ENCODE measurements around the gene STXBP3. TPM values are rescaled to one million over a fixed set of nuclear protein-coding genes. Genes with fewer than 3 reads are reported as not detected.

The STXBP3 gene
- total and polyA plus RNA-seq, 9 of the 15 experiments (the other 6 are each of a cell fraction or from before 2014, with no cell fraction given) = 32.5 to 52.5 (median 39.2) TPM

DNA sequence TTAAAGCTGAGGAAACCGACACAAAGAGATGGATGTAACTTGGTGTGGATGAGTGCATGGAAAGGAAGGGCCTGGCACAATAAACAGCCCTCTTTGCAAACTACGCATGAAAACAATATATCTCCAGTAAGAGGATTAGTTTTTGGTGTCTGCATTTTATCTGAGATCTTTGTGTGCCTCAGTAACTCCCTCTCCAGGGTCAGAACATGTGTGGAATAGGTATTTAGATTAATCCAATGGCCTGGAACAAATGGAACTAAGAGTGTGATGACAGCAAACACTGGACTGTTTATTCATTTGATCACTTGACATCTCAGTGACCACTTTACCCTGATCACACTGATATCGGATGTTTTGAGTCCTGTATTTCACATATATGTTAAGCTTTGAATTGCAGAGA lies 65.1 kb downstream of the STXBP3 start:
- intact Hi-C loops (cut with micrococcal nuclease) (loop anchor here (5.0 to 10.0 kb wide), 2 partner anchors 64 to 167 kb away; partner anchors contain the start of gene STXBP3), in situ Hi-C loops (cut with MboI) (no loop called here)
- H3K9ac ChIP-seq (ENCODE audit: insufficient read depth in 1 of 2, low read depth in 2 of 2, low read length in 2 of 2) = no peak overlapping the region
- no peaks in the 10 kb centered on the region for H3K27me3 ChIP-seq (ENCODE audit: control insufficient read depth in 2 of 2, insufficient read depth in 2 of 2, low read length in 2 of 2)
- H3K36me3 ChIP-seq (ENCODE audit: control insufficient read depth, insufficient read depth, low read length) = peaks cover 18% of the 10 kb centered on the region; the same call in 2 of the 3 replicates
- POLR2A ChIA-PET = interaction anchor here (0.5 kb wide), 1 partner anchor 22 kb away, joined by 3 read pairs; no protein-coding TSS in a partner anchor
- no peak overlapping the region for H2AFZ ChIP-seq (ENCODE audit: low read depth, low read length)
- FAIRE-seq (no peak), ATAC-seq (no peak), DNase-seq (ENCODE audit: extremely low read depth in 1 of 4, low spot score in 3 of 4) (no peak)
- no TSS peak for BruUV-seq (replicated peaks)
- no peaks in the 10 kb centered on the region for H3K79me2 ChIP-seq (ENCODE audit: control insufficient read depth, insufficient read depth, low read length)
- CTCF ChIA-PET (ENCODE audit: low intra/inter-chr PET ratio) = no interaction called here
- WGBS (ENCODE audit: insufficient coverage, low coverage, missing lambda C conversion rate) = 65% methylated on average over 3 of the region's 3 CpGs
- TF ChIP-seq MED1 (CRISPR knock-in tag; IDR thresholded peaks at IDR 0.05; ENCODE audit: borderline replicate concordance) (no peak), IFI16 (CRISPR knock-in tag; IDR thresholded peaks at IDR 0.05) (no peak), ZKSCAN8 (CRISPR knock-in tag; IDR thresholded peaks at IDR 0.05) (no peak), HDAC8 (tag; IDR thresholded peaks at IDR 0.05) (no peak)
- no peak overlapping the region for H3K4me3 ChIP-seq
- H4K20me1 ChIP-seq (replicated peaks; ENCODE audit: control insufficient read depth, insufficient read depth, low read length) = no peaks in the 10 kb centered on the region
- peaks cover 0 to 11% of the 10 kb centered on the region in 2 experiments; a peak in 3 of 5 replicates for H3K4me1 ChIP-seq (replicated peaks in 1 of 2; ENCODE audit: control insufficient read depth in 2 of 2, insufficient read depth in 2 of 2, low read length in 2 of 2)
- no peaks in the 10 kb centered on the region for H3K9me3 ChIP-seq (replicated peaks; ENCODE audit: control insufficient read depth, insufficient read depth, low read depth, low read length)
- H3K4me2 ChIP-seq (ENCODE audit: insufficient read depth, low read length) = no peak overlapping the region
- no peak overlapping the region for H3K27ac ChIP-seq (ENCODE audit: extremely low read depth, low read depth, low read length)
- no peaks in the 10 kb centered on the region for H3K9me1 ChIP-seq (ENCODE audit: control insufficient read depth, insufficient read depth, low read length)

DNA sequence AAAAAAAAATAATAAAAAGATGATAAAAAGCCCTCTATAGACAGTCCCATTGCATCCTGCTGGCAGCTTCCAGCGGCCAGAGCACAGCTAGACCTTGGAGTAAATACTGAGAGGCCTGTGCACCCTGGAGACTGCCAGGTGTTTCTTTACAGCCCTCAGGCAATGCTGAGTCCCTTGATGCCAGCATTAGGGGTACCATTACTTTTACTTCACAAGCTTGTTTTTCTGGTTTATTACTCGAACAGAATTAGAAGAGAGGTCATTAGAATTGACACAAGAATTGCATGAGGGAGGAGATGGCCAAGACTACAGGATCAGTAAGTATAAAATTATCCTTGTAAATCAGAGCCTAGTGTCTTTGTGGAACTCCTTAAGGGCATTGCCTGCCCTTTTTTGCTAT lies 66.9 kb downstream of the STXBP3 start:
- no TSS peak for BruUV-seq (replicated peaks)
- no peak overlapping the region for H3K9ac ChIP-seq (ENCODE audit: insufficient read depth in 1 of 2, low read depth in 2 of 2, low read length in 2 of 2)
- peaks cover 11% of the 10 kb centered on the region; the same call in 2 of the 3 replicates for H3K36me3 ChIP-seq (ENCODE audit: control insufficient read depth, insufficient read depth, low read length)
- TF ChIP-seq, protein P1, sequence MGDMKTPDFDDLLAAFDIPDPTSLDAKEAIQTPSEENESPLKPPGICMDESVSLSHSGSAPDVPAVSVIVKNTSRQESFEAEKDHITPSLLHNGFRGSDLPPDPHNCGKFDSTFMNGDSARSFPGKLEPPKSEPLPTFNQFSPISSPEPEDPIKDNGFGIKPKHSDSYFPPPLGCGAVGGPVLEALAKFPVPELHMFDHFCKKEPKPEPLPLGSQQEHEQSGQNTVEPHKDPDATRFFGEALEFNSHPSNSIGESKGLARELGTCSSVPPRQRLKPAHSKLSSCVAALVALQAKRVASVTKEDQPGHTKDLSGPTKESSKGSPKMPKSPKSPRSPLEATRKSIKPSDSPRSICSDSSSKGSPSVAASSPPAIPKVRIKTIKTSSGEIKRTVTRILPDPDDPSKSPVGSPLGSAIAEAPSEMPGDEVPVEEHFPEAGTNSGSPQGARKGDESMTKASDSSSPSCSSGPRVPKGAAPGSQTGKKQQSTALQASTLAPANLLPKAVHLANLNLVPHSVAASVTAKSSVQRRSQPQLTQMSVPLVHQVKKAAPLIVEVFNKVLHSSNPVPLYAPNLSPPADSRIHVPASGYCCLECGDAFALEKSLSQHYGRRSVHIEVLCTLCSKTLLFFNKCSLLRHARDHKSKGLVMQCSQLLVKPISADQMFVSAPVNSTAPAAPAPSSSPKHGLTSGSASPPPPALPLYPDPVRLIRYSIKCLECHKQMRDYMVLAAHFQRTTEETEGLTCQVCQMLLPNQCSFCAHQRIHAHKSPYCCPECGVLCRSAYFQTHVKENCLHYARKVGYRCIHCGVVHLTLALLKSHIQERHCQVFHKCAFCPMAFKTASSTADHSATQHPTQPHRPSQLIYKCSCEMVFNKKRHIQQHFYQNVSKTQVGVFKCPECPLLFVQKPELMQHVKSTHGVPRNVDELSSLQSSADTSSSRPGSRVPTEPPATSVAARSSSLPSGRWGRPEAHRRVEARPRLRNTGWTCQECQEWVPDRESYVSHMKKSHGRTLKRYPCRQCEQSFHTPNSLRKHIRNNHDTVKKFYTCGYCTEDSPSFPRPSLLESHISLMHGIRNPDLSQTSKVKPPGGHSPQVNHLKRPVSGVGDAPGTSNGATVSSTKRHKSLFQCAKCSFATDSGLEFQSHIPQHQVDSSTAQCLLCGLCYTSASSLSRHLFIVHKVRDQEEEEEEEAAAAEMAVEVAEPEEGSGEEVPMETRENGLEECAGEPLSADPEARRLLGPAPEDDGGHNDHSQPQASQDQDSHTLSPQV (IDR thresholded peaks at IDR 0.05) = no peak
- TF ChIP-seq ZKSCAN1 (IDR thresholded peaks at IDR 0.05; ENCODE audit: low read depth, low read length) (no peak), SIX5 (IDR thresholded peaks at IDR 0.05; ENCODE audit: borderline replicate concordance in 1 of 2, insufficient read depth in 1 of 2, low read depth in 1 of 2, low read length in 2 of 2) (no peak), MTA1 (IDR thresholded peaks at IDR 0.05; ENCODE audit: borderline replicate concordance) (no peak)
- TF ChIP-seq, protein P2, sequence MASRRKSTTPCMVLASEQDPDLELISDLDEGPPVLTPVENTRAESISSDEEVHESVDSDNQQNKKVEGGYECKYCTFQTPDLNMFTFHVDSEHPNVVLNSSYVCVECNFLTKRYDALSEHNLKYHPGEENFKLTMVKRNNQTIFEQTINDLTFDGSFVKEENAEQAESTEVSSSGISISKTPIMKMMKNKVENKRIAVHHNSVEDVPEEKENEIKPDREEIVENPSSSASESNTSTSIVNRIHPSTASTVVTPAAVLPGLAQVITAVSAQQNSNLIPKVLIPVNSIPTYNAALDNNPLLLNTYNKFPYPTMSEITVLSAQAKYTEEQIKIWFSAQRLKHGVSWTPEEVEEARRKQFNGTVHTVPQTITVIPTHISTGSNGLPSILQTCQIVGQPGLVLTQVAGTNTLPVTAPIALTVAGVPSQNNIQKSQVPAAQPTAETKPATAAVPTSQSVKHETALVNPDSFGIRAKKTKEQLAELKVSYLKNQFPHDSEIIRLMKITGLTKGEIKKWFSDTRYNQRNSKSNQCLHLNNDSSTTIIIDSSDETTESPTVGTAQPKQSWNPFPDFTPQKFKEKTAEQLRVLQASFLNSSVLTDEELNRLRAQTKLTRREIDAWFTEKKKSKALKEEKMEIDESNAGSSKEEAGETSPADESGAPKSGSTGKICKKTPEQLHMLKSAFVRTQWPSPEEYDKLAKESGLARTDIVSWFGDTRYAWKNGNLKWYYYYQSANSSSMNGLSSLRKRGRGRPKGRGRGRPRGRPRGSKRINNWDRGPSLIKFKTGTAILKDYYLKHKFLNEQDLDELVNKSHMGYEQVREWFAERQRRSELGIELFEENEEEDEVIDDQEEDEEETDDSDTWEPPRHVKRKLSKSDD (conservative IDR thresholded peaks at IDR 0.05; ENCODE audit: low read length) = no peak
- H3K9me1 ChIP-seq (ENCODE audit: control insufficient read depth, insufficient read depth, low read length) = no peaks in the 10 kb centered on the region
- H3K4me3 ChIP-seq = no peak overlapping the region
- H3K4me2 ChIP-seq (ENCODE audit: insufficient read depth, low read length) = no peak overlapping the region
- no peak overlapping the region for H2AFZ ChIP-seq (ENCODE audit: low read depth, low read length)
- DNase-seq (ENCODE audit: extremely low read depth in 1 of 4, low spot score in 3 of 4) (no peak), ATAC-seq (no peak), FAIRE-seq (no peak)
- H3K27me3 ChIP-seq (ENCODE audit: control insufficient read depth in 2 of 2, insufficient read depth in 2 of 2, low read length in 2 of 2) = no peaks in the 10 kb centered on the region
- H3K9me3 ChIP-seq (replicated peaks; ENCODE audit: control insufficient read depth, insufficient read depth, low read depth, low read length) = no peaks in the 10 kb centered on the region
- no peaks in the 10 kb centered on the region for H3K79me2 ChIP-seq (ENCODE audit: control insufficient read depth, insufficient read depth, low read length)
- ChIA-PET POLR2A (interaction anchor here (1.0 kb wide), 1 partner anchor 9 kb away, joined by 4 read pairs; no protein-coding TSS in a partner anchor), CTCF (ENCODE audit: low intra/inter-chr PET ratio) (no interaction called here)
- H4K20me1 ChIP-seq (replicated peaks; ENCODE audit: control insufficient read depth, insufficient read depth, low read length) = no peaks in the 10 kb centered on the region
- H3K27ac ChIP-seq (ENCODE audit: extremely low read depth, low read depth, low read length) = no peak overlapping the region
- in situ Hi-C loops (cut with MboI) = no loop called here
- intact Hi-C loops (cut with micrococcal nuclease) = loop anchor here (5.0 to 10.0 kb wide), 2 partner anchors 66 to 169 kb away; partner anchors contain the start of gene STXBP3
- 8% methylated on average over 2 of the region's 2 CpGs for WGBS (ENCODE audit: insufficient coverage, low coverage, missing lambda C conversion rate)
- peaks cover 0 to 14% of the 10 kb centered on the region in 2 experiments; a peak in 3 of 5 replicates for H3K4me1 ChIP-seq (replicated peaks in 1 of 2; ENCODE audit: control insufficient read depth in 2 of 2, insufficient read depth in 2 of 2, low read length in 2 of 2)
